ENCODE data around the gene OTOP3.

The OTOP3 gene

GRCh38 chr17:74939534-74939933, 3.8 kb downstream of the OTOP3 start:
- DNase-seq (ENCODE audit: low read depth): no peak

- DNase-seq (ENCODE audit: low read depth): no peak
These were observed 5.5 kb downstream of the OTOP3 start for GRCh38 chr17:74941128-74941725.

- no peak for DNase-seq (ENCODE audit: low read depth)
These were observed 8.3 kb downstream of the OTOP3 start for GRCh38 chr17:74943808-74944522.

DNA sequence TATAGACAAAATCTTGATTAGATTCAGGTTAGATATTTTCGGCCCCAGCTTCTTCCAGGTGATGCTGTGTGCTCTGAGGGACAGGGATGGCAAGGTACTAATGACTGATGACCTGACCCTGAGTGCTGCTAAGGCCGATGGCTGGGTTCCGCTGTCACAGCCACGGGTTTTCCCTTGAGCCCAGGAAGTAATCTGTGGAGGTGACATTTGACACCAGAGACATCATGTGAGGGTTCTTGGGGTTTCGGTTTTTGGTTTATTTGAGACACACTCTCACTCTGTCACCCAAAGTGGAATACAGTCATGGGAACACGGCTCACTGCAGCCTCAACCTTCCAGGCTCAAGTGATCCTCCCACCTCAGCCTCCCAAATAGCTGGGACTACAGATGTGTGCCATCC, 9.8 kb downstream of the OTOP3 start:
- no peak for DNase-seq (ENCODE audit: low read depth)

- DNase-seq (ENCODE audit: low read depth): no peak
These were observed 10.9 kb downstream of the OTOP3 start for GRCh38 chr17:74946641-74947040.

DNA sequence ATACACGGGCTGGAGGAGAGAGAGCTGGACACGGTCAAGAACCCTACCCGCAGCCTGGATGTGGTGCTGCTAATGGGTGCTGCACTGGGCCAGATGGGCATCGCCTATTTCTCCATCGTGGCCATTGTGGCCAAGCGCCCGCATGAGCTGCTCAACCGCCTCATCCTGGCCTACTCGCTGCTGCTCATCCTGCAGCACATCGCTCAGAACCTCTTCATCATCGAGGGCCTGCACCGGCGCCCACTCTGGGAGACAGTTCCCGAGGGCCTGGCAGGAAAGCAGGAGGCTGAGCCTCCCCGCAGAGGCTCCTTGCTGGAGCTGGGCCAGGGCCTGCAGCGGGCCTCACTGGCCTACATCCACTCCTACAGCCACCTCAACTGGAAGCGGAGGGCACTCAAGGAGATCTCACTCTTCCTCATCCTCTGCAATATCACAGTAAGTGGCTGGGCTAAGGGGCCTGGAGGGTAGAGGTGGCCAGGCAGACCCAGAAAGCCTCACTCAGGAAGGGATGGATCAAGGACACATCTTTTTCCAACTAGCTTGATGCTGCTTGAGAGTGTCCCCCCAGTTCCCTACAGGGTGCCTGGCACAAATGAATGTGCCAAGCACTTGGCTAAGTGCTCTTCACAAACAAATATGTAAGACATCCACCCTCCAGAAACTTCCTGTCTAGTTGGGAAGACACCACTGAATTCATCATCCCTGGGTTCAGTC, 11.5 kb downstream of the OTOP3 start:
- no peak for DNase-seq (ENCODE audit: low read depth)

DNA sequence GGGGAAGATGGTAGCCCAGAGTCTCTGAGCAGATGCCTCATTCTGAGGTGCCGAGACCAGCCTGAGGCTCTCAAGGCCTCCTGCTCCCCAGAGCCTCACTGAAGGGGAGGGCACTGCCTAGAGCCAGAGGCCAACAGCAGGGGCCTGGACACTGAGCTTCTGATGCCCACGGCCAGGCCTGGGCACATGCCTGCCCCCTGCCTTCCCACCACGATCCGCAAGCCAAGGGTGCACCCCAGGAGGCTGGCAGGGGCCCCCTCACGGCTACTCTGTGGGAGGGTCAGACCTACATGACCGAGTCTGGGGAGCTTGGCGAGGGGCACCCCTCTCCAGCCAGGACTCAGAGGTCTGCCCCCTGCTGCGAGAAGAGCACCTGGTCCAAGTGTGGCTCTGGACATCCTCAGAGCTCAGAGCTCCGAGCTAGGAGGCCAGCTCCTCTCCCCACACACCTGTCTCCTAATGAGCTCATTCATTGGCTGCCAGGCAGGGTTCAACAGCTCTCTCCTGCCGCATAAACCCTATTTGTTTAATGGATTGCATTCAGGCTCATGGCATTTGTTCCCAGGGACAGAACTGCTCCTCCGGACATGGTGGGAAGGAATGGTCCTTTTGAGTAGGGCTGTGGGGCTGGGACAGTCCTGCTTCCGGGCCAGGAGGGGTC, 13.9 kb downstream of the OTOP3 start:
- DNase-seq (ENCODE audit: low read depth): no peak

GRCh38 chr17:74950207-74950606, 14.5 kb downstream of the OTOP3 start:
- no peak for DNase-seq (ENCODE audit: low read depth)

DNA sequence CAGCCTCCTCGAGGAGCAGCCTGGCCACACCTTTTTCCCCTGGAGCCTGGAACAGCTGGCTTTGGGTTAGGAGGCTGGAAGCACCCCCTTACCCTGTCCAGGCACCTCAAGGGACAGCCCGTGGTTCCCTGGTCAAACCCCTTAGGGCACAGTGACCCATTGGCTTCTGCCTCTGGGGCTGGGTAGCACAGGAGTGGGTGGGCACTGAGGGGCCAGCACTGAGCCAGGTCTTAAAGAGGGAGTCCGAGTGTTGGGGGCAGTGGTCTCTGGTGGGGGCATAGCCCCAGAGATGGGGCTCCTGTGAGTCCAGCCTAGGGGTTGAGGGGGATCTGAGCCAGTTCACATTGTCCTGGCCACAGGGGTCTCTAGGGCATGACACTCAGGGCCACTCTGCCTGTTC, 15.4 kb downstream of the OTOP3 start:
- no peak for DNase-seq (ENCODE audit: low read depth)

GRCh38 chr17:74951680-74952421, 16.2 kb downstream of the OTOP3 start:
- no peak for DNase-seq (ENCODE audit: low read depth)

GRCh38 chr17:74952431-74953133, 16.9 kb downstream of the OTOP3 start:
- no peak for DNase-seq (ENCODE audit: low read depth)

DNA sequence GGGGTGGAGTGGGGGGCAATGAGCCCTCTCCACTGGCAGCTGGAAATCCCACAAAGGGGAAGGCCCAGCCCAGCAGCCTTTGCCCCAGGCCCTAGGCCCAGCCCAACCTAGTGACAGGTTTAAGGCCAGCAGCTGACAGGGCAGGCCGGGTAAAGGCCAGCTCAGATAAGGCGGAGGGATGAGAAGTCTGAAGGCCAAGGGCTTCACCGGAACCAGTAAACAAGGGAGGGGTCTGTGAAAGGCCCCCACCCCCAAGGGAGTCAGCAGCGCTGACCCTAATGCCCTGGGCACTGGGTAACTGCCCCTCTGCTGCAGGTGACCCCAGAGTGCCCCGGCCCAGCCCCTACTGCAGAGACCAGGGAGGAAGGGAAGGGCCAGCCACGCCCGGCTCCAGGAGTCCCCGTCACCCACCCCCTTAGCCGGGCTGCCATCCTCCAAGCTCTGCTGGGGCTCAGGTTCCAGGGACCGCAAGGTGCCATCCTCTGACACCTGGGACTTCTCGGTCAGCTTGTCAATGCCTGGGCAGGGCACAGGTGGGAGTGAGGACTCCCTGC, 17.5 kb downstream of the OTOP3 start:
- no peak for DNase-seq (ENCODE audit: low read depth)

DNA sequence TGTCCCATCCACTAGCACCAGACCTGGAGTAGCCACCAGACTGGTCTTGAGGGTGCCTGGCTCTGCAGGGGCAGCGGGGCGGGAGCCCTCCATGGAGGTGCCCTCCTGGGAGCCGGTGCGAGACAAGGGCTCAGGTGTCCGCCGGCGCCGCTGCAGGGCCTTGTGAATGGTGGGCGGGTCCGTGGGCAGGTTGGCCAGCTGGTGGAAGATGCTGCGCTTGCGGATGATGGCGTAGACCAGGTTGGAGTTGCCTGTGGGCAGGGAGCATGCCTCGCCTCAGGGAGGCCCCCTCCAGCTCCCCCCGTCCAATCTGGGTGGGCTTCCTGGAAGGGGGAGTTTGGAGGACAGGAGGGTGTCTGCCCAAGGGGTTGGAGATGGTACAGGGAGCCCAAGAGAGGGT, 18.4 kb downstream of the OTOP3 start:
- DNase-seq (ENCODE audit: low read depth): no peak

DNA sequence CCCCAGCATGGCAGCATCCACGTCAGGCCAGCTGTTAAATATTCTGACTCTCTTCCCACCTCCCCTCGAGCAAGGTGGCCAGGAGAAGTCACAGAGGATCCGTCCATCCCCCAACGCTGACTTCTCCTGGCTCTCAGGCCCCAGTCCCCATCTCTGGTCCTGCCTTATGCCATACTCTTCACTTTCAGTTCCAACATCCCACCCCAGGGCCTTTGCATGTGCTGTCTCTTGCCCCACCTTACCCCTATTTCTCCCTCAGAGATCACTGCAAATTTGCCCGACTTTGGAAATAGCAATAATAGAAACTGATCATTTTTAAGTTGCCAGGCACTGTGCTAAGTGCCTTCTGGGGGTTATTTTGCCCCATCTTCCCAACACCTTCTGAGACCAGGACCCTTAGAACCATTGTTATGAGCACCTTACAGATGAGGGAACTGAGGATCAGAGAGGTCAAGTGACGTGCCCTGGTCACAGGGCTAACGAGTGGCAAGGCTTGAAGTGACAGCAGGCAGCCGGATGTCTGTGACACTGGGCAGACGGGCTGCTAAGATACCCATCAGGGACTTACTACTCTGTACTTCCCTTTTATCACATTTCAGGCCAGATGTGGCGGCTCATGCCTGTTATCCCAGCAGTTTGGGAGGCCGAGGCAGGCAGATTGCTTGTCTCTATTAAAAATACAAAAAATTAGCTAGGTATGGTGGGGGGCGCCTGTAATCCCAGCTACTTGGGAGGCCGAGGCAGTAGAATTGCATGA, 19.1 kb downstream of the OTOP3 start:
- no peak for DNase-seq (ENCODE audit: low read depth)

DNA sequence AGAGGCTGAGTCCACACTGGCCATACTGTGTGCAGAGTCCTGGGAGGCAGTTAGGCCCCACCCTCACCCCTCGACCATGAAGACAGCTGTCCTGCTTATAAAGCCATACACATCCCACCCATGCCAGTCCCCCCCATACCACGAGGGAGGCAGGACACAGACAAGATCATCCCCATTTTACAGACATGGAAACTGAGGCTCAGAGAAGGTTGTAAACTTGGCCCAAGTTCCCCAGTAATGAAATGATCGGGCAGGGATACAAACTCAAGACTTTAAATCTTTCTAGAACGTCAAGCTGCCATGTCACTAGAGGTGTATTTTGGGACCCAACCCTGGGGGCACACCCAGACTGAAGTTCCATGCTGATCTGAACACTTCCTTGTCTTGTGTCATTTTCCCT, 20.4 kb downstream of the OTOP3 start:
- no peak for DNase-seq (ENCODE audit: low read depth)

- no peak for DNase-seq (ENCODE audit: low read depth)
These were observed 22.4 kb downstream of the OTOP3 start for GRCh38 chr17:74957935-74958740.

GRCh38 chr17:74959826-74960515, 24.3 kb downstream of the OTOP3 start:
- no peak for DNase-seq (ENCODE audit: low read depth)

- no peak for DNase-seq (ENCODE audit: low read depth)
These were observed 25.1 kb downstream of the OTOP3 start for GRCh38 chr17:74960570-74961342.
